Small intestine (tissue), 7 donors: ENCODE measurements around the gene TPST2. TPM values are rescaled to one million over a fixed set of nuclear protein-coding genes. Genes with fewer than 3 reads are reported as not detected.

Source experiments
- DNase-seq, 2 donors: peaks; one replicate each; pipeline versions ENCODE4 v3.0.0 to v3.0.0-alpha.2; 2013
- FAIRE-seq: peaks from 2 replicates; lab custom pipeline; 2012; peaks lifted over from hg19 to GRCh38; lab: Jason Lieb, UNC
- H3K27ac ChIP-seq, 3 donors: one replicate each; pipeline ENCODE4 v1.5.1; 2013; ENCODE audit warnings: low read length in 2 of 3, mild to moderate bottlenecking in 2 of 3, control low read depth in 1 of 3, inconsistent platforms in 1 of 3, low read depth in 1 of 3, moderate library complexity in 1 of 3
- H3K27me3 ChIP-seq, 3 donors: one replicate each; pipeline ENCODE4 v1.6.1; 2013; ENCODE audit warnings: low read length in 3 of 3, inconsistent platforms in 1 of 3; ENCODE audit not compliant: control insufficient read depth in 3 of 3, insufficient read depth in 3 of 3
- H3K36me3 ChIP-seq, 3 donors: one replicate each; pipeline ENCODE4 v1.6.1; 2013; ENCODE audit warnings: low read length in 3 of 3, inconsistent platforms in 1 of 3, low read depth in 1 of 3, mild to moderate bottlenecking in 1 of 3, moderate library complexity in 1 of 3; ENCODE audit not compliant: control insufficient read depth in 3 of 3, insufficient read depth in 2 of 3
- H3K4me1 ChIP-seq, 3 donors: one replicate each; pipeline ENCODE4 v1.6.1; 2013; ENCODE audit warnings: low read length in 2 of 3, inconsistent platforms in 1 of 3, low read depth in 1 of 3, mild to moderate bottlenecking in 1 of 3, moderate library complexity in 1 of 3; ENCODE audit not compliant: control insufficient read depth in 3 of 3, insufficient read depth in 2 of 3
- H3K4me3 ChIP-seq, 3 donors: one replicate each; pipeline ENCODE4 v1.5.1; 2013; ENCODE audit warnings: low read length in 3 of 3, control low read depth in 1 of 3, inconsistent platforms in 1 of 3, low read depth in 1 of 3, mild to moderate bottlenecking in 1 of 3, moderate library complexity in 1 of 3
- H3K9me3 ChIP-seq, 2 donors: one replicate each; pipeline ENCODE4 v1.6.1; 2013; ENCODE audit warnings: low read depth in 1 of 2, low read length in 1 of 2; ENCODE audit not compliant: control insufficient read depth in 2 of 2, insufficient read depth in 1 of 2
- WGBS, 3 donors: extraction: QIAGEN DNeasy Blood & Tissue Kit; methylation state at CpG; one replicate each; pipeline ENCODE4 v1.1.7; 2013; 5-methylcytosine and 5-hydroxymethylcytosine counted together
- polyA plus RNA-seq, 4 donors: library from polyadenylated mRNA; stranded (reverse) in 3 of 4; unstranded in 1 of 4; fragments of 200-250 nt in 3 of 4; fragments of 120-200 nt in 1 of 4; gene quantifications; one replicate each; pipeline versions ENCODE4 v1.2.1 to v1.2.3, GENCODE V29; 2013
- donor health status: healthy with polysubstance abuse.
- donor health status: control.
- donor health status: control.
- donor health status: Bipolar disorder and iron deficiency.
- donor health status: healthy.

TPST2 gene
- polyA plus RNA-seq, 4 donors = 6.3 to 29.2 (median 16.6) TPM

DNA sequence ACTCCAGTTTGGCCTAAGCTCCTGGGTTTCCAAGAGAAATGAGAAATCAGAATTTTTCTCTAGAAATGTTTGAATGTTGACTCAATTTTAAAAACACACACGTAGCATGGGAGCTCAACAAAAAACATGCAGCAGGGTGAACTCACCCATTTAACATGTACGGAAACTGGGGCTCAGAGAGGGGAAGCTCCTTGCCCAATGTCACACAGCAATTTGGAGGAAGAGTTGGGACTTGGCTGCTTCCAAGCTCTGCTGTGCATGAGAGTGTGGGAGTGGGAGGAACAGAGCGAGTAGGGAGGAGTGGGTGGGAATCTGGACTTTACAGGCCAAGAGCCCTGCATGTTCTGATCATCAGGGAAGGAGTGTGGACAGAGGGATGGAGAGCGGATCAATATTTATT lies 5.9 kb downstream of the TPST2 start:
- WGBS, 3 donors = 72 to 86% (median 80%) methylated on average over 4 of the region's 4 CpGs
- no peak for DNase-seq
- FAIRE-seq = no peak

DNA sequence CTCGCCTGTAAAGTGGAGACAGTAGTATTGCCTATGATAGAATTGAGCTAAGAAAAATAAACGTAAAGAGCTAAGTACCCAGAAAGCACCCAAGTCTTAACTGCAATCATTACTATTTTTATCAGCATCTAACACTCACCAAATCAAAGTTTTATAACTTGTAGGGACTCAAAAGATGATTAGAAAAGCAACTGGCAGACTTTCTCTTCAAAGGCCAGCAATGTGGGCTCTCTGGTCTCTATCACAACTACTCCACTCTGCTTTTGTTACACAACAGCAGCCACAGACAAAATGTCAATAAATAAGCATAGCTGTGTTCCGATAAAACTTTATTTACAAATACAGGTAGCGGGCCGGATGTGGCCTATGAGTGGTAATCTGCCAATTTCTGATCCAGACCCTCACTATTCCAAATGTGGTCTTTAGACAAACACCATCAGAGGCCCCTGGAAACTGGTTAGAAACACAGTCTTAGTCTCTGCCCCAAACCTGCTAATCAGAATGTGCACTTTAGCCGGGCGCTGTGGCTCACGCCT lies 8.2 kb downstream of the TPST2 start:
- FAIRE-seq = no peak
- no peak overlapping the region for H3K4me3 ChIP-seq
- WGBS, 3 donors = 95 to 98% (median 98%) methylated on average over 8 of the region's 8 CpGs

More for the DNA sequence above, 5.9 kb downstream of the TPST2 start:
- Histone ChIP-seq H3K4me1 (peaks cover 0 to 4% (median 2%) of the 10 kb centered on the region in 3 donors), H3K36me3 (peaks cover 0 to 22% (median 0%) of the 10 kb centered on the region in 3 donors), H3K9me3 (no peaks in the 10 kb centered on the region), H3K27me3 (no peaks in the 10 kb centered on the region), H3K4me3 (no peak overlapping the region), H3K27ac (no peak overlapping the region)

DNA sequence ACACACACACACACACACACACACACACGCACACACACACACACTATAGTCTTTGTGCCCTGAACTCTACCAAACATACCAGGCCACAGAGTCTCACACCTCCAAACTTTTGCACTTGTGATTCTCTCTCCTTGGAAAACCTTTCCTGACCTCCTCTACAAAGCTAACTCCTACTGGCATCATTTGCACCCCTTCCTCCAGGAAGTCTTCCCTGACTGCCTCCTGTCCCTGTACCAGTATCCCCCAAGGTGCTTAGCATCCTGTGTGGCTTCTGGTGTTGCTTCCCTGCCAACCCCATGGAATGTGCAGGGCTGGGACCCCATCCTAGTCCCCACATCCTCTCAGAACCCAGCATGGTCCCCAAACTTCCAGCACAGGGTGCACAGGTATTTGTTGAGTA lies 8.9 kb downstream of the TPST2 start:
- H3K27me3 ChIP-seq = no peaks in the 10 kb centered on the region
- H3K9me3 ChIP-seq = no peaks in the 10 kb centered on the region
- WGBS, 3 donors = 62 to 84% (median 80%) methylated on average over 1 of the region's 1 CpG
- no peak overlapping the region for H3K4me3 ChIP-seq
- FAIRE-seq (no peak), DNase-seq (no peak)
- H3K36me3 ChIP-seq = peaks cover 0 to 23% (median 0%) of the 10 kb centered on the region in 3 donors
- H3K27ac ChIP-seq = no peak overlapping the region
- no peaks in the 10 kb centered on the region for H3K4me1 ChIP-seq

More for the DNA sequence above, 8.2 kb downstream of the TPST2 start:
- Histone ChIP-seq H3K4me1 (no peaks in the 10 kb centered on the region), H3K36me3 (peaks cover 0 to 24% (median 0%) of the 10 kb centered on the region in 3 donors), H3K9me3 (no peaks in the 10 kb centered on the region), H3K27me3 (no peaks in the 10 kb centered on the region), H3K27ac (no peak overlapping the region)
- no peak for DNase-seq

DNA sequence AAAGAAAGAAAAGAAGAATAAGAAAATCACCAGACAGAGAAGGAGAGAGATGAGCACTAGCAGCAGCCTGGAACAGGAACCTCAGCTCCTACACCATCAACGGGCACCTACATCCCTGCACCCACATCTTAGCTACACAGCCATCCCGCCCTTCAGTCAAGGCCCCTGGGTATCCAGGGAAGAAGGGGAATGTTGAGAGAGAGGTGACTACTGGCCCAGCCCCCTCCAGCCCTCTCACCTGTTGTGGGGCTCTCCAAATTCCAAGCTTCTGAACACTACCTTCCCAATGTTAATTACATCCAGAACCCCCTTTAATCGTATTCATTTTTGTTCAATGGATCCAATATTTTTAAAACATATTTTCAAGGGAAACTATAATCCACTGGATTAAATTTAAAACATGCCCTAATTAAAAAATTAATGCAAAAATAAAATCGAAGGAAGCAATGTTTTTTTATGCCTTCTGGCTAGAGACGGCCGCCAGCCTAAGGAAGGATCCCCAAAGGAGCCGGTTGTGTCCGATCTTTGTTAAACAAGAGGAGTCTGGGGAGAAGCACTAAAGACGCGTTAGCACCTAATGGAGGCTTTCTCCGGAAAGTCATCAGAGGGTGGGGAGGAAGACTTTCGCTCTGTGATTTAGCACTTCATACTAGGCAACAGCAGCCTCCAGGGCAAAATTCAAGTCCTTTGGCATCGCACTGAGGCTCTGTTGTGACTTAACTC lies 9.5 kb downstream of the TPST2 start:
- Histone ChIP-seq H3K27me3 (no peaks in the 10 kb centered on the region), H3K4me1 (no peaks in the 10 kb centered on the region), H3K27ac (peak overlapping the region in 1 of 3 donors; percentile 58), H3K4me3 (no peak overlapping the region), H3K36me3 (peaks cover 0 to 22% (median 0%) of the 10 kb centered on the region in 3 donors), H3K9me3 (no peaks in the 10 kb centered on the region)
- WGBS, 3 donors = 83 to 88% (median 88%) methylated on average over 13 of the region's 13 CpGs
- no peak for FAIRE-seq
- no peak for DNase-seq

DNA sequence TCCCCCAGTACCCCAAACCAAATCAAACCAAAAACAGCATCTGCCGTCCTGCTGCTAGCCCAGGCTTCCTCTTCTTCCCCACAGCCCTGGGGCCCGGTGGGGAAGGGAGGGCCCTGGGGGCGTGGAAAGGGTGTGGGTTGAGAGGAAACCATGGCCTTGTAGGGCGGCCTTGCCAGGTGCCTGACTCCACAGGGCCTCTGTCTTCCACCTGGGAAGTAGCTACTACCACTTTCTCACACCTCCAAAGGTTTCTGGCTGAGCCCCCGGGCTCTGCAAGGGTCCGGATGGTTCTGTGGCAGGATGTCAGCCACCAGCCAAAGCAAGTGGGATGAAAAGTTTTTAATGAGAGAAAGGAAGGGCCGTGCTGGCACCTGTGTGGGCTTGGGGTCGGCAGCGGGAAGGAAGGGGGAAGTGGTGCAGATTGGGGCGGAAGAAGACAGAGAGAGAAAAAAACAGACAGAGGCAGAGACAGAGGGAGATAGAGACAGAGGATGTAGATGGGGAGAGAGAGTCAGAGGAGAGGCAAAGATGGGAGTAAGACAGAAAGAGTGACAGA lies 10.5 kb downstream of the TPST2 start:
- DNase-seq = peak in 1 of 2 donors; percentile 26
- H3K27me3 ChIP-seq = no peaks in the 10 kb centered on the region
- no peak for FAIRE-seq
- no peaks in the 10 kb centered on the region for H3K4me1 ChIP-seq
- 46 to 68% (median 51%) methylated on average over 10 of the region's 10 CpGs for WGBS, 3 donors
- no peaks in the 10 kb centered on the region for H3K9me3 ChIP-seq
- peak overlapping the region in 1 of 3 donors; percentile 41 for H3K27ac ChIP-seq
- no peak overlapping the region for H3K4me3 ChIP-seq
- peaks cover 0 to 22% (median 0%) of the 10 kb centered on the region in 3 donors for H3K36me3 ChIP-seq

DNA sequence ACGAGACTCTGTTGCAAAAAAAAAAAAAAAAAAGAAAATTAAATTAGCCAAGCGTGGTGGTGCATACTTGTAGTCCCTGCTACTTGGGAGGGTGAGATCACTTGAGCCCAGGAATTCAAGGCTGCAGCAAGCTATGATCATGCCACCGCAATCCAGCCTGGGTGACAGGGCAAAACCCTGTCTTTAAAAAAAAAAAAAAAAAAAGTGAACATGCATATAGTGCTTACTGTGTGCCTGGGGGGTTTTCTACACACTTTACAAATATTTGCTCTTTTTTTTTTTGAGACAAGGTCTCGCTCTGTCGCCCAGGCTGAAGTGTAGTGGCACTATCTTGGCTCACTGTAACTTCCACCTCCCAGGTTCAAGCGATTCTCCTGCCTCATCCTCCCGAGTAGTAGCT lies 12.9 kb downstream of the TPST2 start:
- H3K36me3 ChIP-seq = peaks cover 0 to 10% (median 0%) of the 10 kb centered on the region in 3 donors
- DNase-seq (no peak), FAIRE-seq (no peak)
- WGBS, 3 donors = 93 to 95% (median 94%) methylated on average over 6 to 7 of the region's 7 CpGs
- H3K4me3 ChIP-seq = no peak overlapping the region
- no peaks in the 10 kb centered on the region for H3K27me3 ChIP-seq
- no peak overlapping the region for H3K27ac ChIP-seq
- no peaks in the 10 kb centered on the region for H3K9me3 ChIP-seq
- peaks cover 0 to 2% (median 2%) of the 10 kb centered on the region in 3 donors for H3K4me1 ChIP-seq

DNA sequence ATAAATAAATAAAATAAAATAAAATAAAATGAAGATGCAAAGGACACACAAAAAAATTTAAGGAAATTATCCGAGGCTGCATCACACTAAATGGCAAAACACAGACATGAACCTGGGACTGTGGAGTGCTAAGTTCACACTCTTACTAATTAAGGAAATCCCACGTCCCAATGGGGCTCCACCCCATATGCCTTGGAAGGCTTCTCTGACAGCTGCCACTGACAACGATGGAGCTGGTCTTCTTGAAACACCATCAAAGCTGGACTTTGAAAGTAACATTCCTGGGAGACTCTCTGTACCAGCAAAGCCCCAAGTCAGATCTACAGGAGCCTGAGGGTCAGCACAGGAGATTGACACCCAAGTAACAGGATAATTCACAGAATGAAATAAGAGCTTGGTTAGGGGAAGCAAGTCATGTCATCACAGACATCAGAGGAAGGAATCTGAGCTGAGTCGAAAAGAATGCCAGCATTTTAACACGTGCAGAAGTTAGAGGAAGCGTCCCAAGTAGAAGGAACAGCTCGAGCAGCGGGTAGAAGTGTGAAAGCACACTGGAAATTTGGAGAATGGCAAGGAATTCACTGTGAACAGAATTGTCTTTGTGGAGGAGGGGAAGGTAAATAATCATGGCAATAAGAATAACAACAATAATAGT lies 13.8 kb downstream of the TPST2 start:
- peaks cover 0 to 2% (median 2%) of the 10 kb centered on the region in 3 donors for H3K4me1 ChIP-seq
- WGBS, 3 donors = 58 to 60% (median 58%) methylated on average over 8 of the region's 8 CpGs
- H3K36me3 ChIP-seq = peaks cover 0 to 9% (median 0%) of the 10 kb centered on the region in 3 donors
- FAIRE-seq = no peak
- DNase-seq = no peak
- H3K9me3 ChIP-seq = no peaks in the 10 kb centered on the region
- no peak overlapping the region for H3K4me3 ChIP-seq
- H3K27ac ChIP-seq = no peak overlapping the region
- no peaks in the 10 kb centered on the region for H3K27me3 ChIP-seq

DNA sequence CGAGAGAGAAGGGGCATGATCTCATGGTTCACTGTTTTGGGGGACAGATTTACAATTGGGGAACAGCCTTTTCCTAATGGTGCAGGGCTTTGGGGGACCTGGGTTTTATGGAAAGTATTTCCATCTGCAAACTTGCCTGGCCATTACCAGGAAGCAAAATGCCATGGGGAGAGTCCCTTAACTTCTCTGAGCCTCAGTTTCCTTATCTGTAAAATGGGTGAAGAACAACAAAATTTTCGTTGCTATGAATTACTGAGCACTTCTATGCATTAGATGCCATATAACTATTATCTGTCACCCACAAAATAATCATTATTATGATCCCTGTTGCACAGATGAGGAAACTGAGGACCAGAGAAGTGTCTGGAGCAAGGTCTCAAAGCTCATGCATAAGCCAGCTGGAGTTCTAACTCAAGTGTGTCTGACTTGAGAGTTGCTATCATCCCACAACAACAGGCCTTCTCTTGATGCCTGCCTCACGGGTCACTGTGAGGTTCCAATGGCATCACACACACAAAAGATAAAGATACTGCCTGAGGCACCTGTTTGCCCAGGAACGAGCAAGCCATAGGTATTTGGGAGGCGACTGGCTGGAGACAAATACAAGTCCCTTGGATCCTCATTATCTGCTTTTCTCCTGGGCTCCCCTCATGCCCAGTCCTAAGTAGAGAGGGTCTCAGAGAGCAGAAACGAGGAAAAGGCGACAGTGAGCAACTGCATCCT lies 15.8 kb downstream of the TPST2 start:
- peak overlapping the region in 1 of 3 donors; percentile 71 for H3K27ac ChIP-seq
- DNase-seq (no peak), FAIRE-seq (no peak)
- no peaks in the 10 kb centered on the region for H3K27me3 ChIP-seq
- H3K9me3 ChIP-seq = no peaks in the 10 kb centered on the region
- H3K36me3 ChIP-seq = peaks cover 0 to 13% (median 0%) of the 10 kb centered on the region in 3 donors
- peaks cover 0 to 2% (median 2%) of the 10 kb centered on the region in 3 donors for H3K4me1 ChIP-seq
- H3K4me3 ChIP-seq = no peak overlapping the region
- WGBS, 3 donors = 73 to 77% (median 77%) methylated on average over 7 of the region's 7 CpGs
